GM23338 (cell line): ENCODE measurements around the gene WNT2. TPM values are rescaled to one million over a fixed set of nuclear protein-coding genes. Genes with fewer than 3 reads are reported as not detected.

Experiments
- ATAC-seq: fragments of 200-7000 bp; cut with Tn5 transposase; 3 replicates; pipeline ENCODE4 v1.9.1; 2020
- DNase-seq: peaks from one replicate; pipeline ENCODE4 v3.0.0-alpha.2; 2015; ENCODE audit warnings: low spot score
- H2AFZ ChIP-seq: fragments of 200-600 bp; sonication (generic); 2 replicates; pipeline ENCODE4 v1.8.0; 2016; ENCODE audit warnings: antibody characterized with exemption, mild to moderate bottlenecking, moderate library complexity
- H3F3A ChIP-seq: fragments of 200-600 bp; sonication (generic); replicated peaks from 2 replicates; pipeline ENCODE4 v1.8.0; 2017; ENCODE audit warnings: antibody characterized with exemption, mixed run types, low read depth
- H3K27ac ChIP-seq: fragments of 200-600 bp; sonication (generic); 2 replicates; pipeline ENCODE4 v1.6.1; 2016; ENCODE audit warnings: low read depth
- H3K27me3 ChIP-seq: fragments of 200-600 bp; sonication (generic); 2 replicates; pipeline ENCODE4 v1.8.0; 2016; ENCODE audit warnings: mild to moderate bottlenecking, mixed run types, moderate library complexity; ENCODE audit not compliant: insufficient read depth
- H3K36me3 ChIP-seq: fragments of 200-600 bp; sonication (generic); 2 replicates; pipeline ENCODE4 v1.8.0; 2016; ENCODE audit warnings: mild to moderate bottlenecking; ENCODE audit not compliant: insufficient read depth
- H3K4me1 ChIP-seq: fragments of 200-600 bp; sonication (generic); 2 replicates; pipeline ENCODE4 v1.8.0; 2016; ENCODE audit warnings: mild to moderate bottlenecking, moderate library complexity; ENCODE audit not compliant: insufficient read depth
- H3K4me2 ChIP-seq: fragments of 200-600 bp; sonication (generic); 2 replicates; pipeline ENCODE4 v1.7.1; 2017; ENCODE audit warnings: mixed run types
- H3K4me3 ChIP-seq: fragments of 200-600 bp; sonication (generic); 2 replicates; pipeline ENCODE4 v1.6.1; 2016; ENCODE audit warnings: mixed run types
- H3K79me2 ChIP-seq: fragments of 200-600 bp; sonication (generic); replicated peaks from 2 replicates; pipeline ENCODE4 v1.8.0; 2017; ENCODE audit warnings: mild to moderate bottlenecking; ENCODE audit not compliant: insufficient read depth
- H3K9me2 ChIP-seq: fragments of 200-600 bp; sonication (generic); 2 replicates; pipeline ENCODE4 v1.8.0; 2017; ENCODE audit not compliant: insufficient read depth
- H4K20me1 ChIP-seq: fragments of 200-600 bp; sonication (generic); replicated peaks from 2 replicates; pipeline ENCODE4 v1.8.0; 2017; ENCODE audit warnings: mild to moderate bottlenecking; ENCODE audit not compliant: insufficient read depth
- H3K27ac Mint-ChIP-seq: 2 replicates; pipeline ENCODE4 v1.8.0; 2020; ENCODE audit warnings: inconsistent platforms, mild to moderate bottlenecking, moderate library complexity, mixed read lengths
- H3K27me3 Mint-ChIP-seq: 3 replicates; pipeline ENCODE4 v1.8.0; 2022; ENCODE audit warnings: low read depth, mild to moderate bottlenecking, moderate library complexity, mixed read lengths, inconsistent platforms; ENCODE audit not compliant: insufficient read depth, poor library complexity
- H3K36me3 Mint-ChIP-seq: 3 replicates; pipeline ENCODE4 v1.8.0; 2021; ENCODE audit warnings: low read depth, mild to moderate bottlenecking, inconsistent platforms, moderate library complexity, mixed read lengths
- H3K4me1 Mint-ChIP-seq: 3 replicates; pipeline ENCODE4 v1.8.0; 2020; ENCODE audit warnings: mild to moderate bottlenecking, inconsistent platforms, mixed read lengths
- H3K4me3 Mint-ChIP-seq: 3 replicates; pipeline ENCODE4 v1.8.0; 2021; ENCODE audit warnings: moderate library complexity, mild to moderate bottlenecking, inconsistent platforms, mixed read lengths
- H3K9me3 Mint-ChIP-seq: 3 replicates; pipeline ENCODE4 v1.8.0; 2020; ENCODE audit warnings: moderate library complexity, mild to moderate bottlenecking, inconsistent platforms, mixed read lengths
- CREB1 ChIP-seq: fragments of 250-450 bp; sonication (Bioruptor Pico); IDR thresholded peaks from 2 replicates; pipeline ENCODE4 v1.5.0; 2020; ENCODE audit warnings: low read depth, mild to moderate bottlenecking, moderate library complexity
- CTCF ChIP-seq, 2 experiments: fragments of 200-600 bp in 1 of 2; sonication (generic) in 1 of 2; conservative IDR thresholded peaks; 2 replicates each; pipeline versions ENCODE4 v1.5.1 to v1.6.1; 2016 to 2017; ENCODE audit warnings: antibody characterized with exemption in 2 of 2, low read depth in 2 of 2, mild to moderate bottlenecking in 2 of 2, moderate library complexity in 1 of 2
- ETS1 ChIP-seq: IDR thresholded peaks from 2 replicates; pipeline ENCODE4 v1.6.1; 2016; ENCODE audit warnings: antibody characterized with exemption
- EZH2 ChIP-seq: fragments of 200-600 bp; sonication (generic); IDR thresholded peaks from one replicate; pipeline ENCODE4 v1.8.0; 2017; ENCODE audit warnings: antibody characterized with exemption, mild to moderate bottlenecking, low read depth; ENCODE audit not compliant: unreplicated experiment
- EZH2phosphoT487 ChIP-seq: fragments of 200-600 bp; sonication (generic); IDR thresholded peaks from one replicate; pipeline ENCODE4 v1.8.1; 2018; ENCODE audit warnings: antibody characterized with exemption; ENCODE audit not compliant: unreplicated experiment
- JUNB ChIP-seq: IDR thresholded peaks from one replicate; pipeline ENCODE4 v1.6.1; 2016; ENCODE audit warnings: antibody characterized with exemption; ENCODE audit not compliant: unreplicated experiment
- NANOG ChIP-seq: IDR thresholded peaks from 2 replicates; pipeline ENCODE4 v1.6.1; 2016; ENCODE audit warnings: antibody characterized with exemption, borderline replicate concordance
- POLR2AphosphoS5 ChIP-seq: IDR thresholded peaks from 2 replicates; pipeline ENCODE4 v1.6.1; 2016; ENCODE audit warnings: antibody characterized with exemption, low read depth
- STAT1 ChIP-seq: IDR thresholded peaks from one replicate; pipeline ENCODE4 v1.6.1; 2016; ENCODE audit warnings: antibody characterized with exemption; ENCODE audit not compliant: unreplicated experiment
- ZNF114 ChIP-seq: fragments of 250-450 bp; sonication (Bioruptor Pico); IDR thresholded peaks from 2 replicates; pipeline ENCODE4 v1.5.0; 2020; ENCODE audit warnings: mild to moderate bottlenecking, moderate library complexity
- ZNF331 ChIP-seq: fragments of 250-450 bp; sonication (Bioruptor Pico); IDR thresholded peaks from 2 replicates; pipeline ENCODE4 v1.5.0; 2020; ENCODE audit warnings: low read depth, mild to moderate bottlenecking, moderate library complexity
- ZNF462 ChIP-seq: fragments of 250-450 bp; sonication (Bioruptor Pico); IDR thresholded peaks from 2 replicates; pipeline ENCODE4 v1.5.0; 2020; ENCODE audit warnings: mild to moderate bottlenecking, moderate library complexity
- polyA plus RNA-seq: library from polyadenylated mRNA; unstranded; fragments of >200 nt; fragmentation: Nextera tagmentation; extraction: Ambion mirVana; gene quantifications from 2 replicates; pipeline ENCODE4 v1.2.1, GENCODE V29; 2016
- total RNA-seq: library from RNA; depleted of rRNA; stranded (reverse); fragments of >200 nt; shearing (Covaris generic); gene quantifications from 2 replicates; pipeline ENCODE4 v1.2.3, GENCODE V29; 2014
- TF ChIP-seq, protein P1 (sequence below): IDR thresholded peaks from one replicate; pipeline ENCODE4 v1.6.1; 2018; ENCODE audit warnings: antibody characterized with exemption; ENCODE audit not compliant: unreplicated experiment

WNT2 gene
- total and polyA plus RNA-seq, 2 experiments from 2014 or later: not detected

DNA sequence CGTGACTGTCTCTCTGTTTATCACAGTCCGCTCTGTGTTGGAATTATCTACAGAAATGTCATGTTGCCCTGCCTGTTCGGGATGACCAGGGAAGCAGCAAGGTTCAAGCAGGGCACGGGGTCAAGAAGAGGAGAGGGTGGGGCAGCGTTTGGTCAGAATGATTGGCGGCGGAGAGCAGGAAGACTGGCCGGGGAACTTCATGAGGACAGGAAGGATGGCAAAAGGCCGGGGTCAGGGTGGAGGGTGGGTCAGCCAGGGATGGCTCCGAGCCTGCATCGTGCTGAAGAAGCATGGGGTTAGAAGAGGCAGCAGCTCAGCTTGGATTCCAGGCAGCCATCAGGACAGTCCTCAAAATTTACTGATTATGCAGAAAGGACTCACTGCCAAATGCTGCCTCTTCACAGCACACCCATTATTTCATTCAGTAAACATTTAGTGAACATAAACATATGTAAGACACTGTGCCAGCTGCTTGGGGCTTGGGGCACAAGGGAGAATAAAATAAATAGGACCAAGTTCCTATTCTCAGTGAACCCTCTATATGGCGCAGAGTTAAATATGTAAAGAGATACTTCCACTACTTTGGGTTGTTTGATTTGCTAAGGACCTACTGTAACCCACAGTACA is 42.8 kb downstream of the WNT2 start:
- no peaks in the 10 kb centered on the region for H3K36me3 ChIP-seq
- no peak overlapping the region for H3K4me3 ChIP-seq
- H2AFZ ChIP-seq: no peak overlapping the region
- peaks cover 6% of the 10 kb centered on the region; the same call in 1 of the 2 replicates for H3K9me2 ChIP-seq
- no peaks in the 10 kb centered on the region for H3F3A ChIP-seq
- TF ChIP-seq EZH2phosphoT487 (no peak), JUNB (no peak), ZNF331 (CRISPR knock-in tag) (no peak), ZNF114 (CRISPR knock-in tag) (no peak), EZH2 (no peak), CTCF (conservative IDR thresholded peaks at IDR 0.05; ENCODE audit: low read depth in 2 of 2) (no peak), POLR2AphosphoS5 (no peak), NANOG (no peak), ZNF462 (CRISPR knock-in tag) (no peak), STAT1 (no peak), ETS1 (no peak), CREB1 (CRISPR knock-in tag) (no peak)
- TF ChIP-seq, protein P1, sequence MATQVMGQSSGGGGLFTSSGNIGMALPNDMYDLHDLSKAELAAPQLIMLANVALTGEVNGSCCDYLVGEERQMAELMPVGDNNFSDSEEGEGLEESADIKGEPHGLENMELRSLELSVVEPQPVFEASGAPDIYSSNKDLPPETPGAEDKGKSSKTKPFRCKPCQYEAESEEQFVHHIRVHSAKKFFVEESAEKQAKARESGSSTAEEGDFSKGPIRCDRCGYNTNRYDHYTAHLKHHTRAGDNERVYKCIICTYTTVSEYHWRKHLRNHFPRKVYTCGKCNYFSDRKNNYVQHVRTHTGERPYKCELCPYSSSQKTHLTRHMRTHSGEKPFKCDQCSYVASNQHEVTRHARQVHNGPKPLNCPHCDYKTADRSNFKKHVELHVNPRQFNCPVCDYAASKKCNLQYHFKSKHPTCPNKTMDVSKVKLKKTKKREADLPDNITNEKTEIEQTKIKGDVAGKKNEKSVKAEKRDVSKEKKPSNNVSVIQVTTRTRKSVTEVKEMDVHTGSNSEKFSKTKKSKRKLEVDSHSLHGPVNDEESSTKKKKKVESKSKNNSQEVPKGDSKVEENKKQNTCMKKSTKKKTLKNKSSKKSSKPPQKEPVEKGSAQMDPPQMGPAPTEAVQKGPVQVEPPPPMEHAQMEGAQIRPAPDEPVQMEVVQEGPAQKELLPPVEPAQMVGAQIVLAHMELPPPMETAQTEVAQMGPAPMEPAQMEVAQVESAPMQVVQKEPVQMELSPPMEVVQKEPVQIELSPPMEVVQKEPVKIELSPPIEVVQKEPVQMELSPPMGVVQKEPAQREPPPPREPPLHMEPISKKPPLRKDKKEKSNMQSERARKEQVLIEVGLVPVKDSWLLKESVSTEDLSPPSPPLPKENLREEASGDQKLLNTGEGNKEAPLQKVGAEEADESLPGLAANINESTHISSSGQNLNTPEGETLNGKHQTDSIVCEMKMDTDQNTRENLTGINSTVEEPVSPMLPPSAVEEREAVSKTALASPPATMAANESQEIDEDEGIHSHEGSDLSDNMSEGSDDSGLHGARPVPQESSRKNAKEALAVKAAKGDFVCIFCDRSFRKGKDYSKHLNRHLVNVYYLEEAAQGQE: no peak
- H3K4me3 Mint-ChIP-seq: no peak overlapping the region
- no peaks in the 10 kb centered on the region for H4K20me1 ChIP-seq
- DNase-seq (no peak), ATAC-seq (no peak)
- no peaks in the 10 kb centered on the region for H3K4me1 ChIP-seq
- H3K79me2 ChIP-seq: no peaks in the 10 kb centered on the region
- H3K27ac ChIP-seq: no peak overlapping the region
- H3K4me1 Mint-ChIP-seq: no peaks in the 10 kb centered on the region
- H3K36me3 Mint-ChIP-seq: no peaks in the 10 kb centered on the region
- no peak overlapping the region for H3K27ac Mint-ChIP-seq
- peaks cover 4% of the 10 kb centered on the region for H3K27me3 Mint-ChIP-seq
- no peaks in the 10 kb centered on the region for H3K9me3 Mint-ChIP-seq
- no peak overlapping the region for H3K4me2 ChIP-seq
- no peaks in the 10 kb centered on the region for H3K27me3 ChIP-seq
